ENCODE data around the gene FAM210A. TPM values are rescaled to one million over a fixed set of nuclear protein-coding genes. Genes with fewer than 3 reads are reported as not detected.

The FAM210A gene
- total and polyA plus RNA-seq, 2 of the 4 experiments (the other 2 are of a cell fraction): 9.8 to 25.3 TPM

GRCh38 chr18:13716916-13717315 lies 9.4 kb downstream of the FAM210A start:
- H2BK120ac ChIP-seq (ENCODE audit: low read depth, low read length): no peak overlapping the region
- ChIA-PET CTCF (no interaction called here), POLR2A (ENCODE audit: unreplicated experiment) (no interaction called here)
- no peak overlapping the region for H3K9ac ChIP-seq (ENCODE audit: low read depth, low read length)
- no peak overlapping the region for H2AFZ ChIP-seq (replicated peaks; ENCODE audit: low read length, poor library complexity)
- DNase-seq (peak; percentile 11), ATAC-seq (ENCODE audit: low read depth) (no peak)
- no peak overlapping the region for H4K91ac ChIP-seq (ENCODE audit: insufficient read depth, low read depth, low read length)
- intact Hi-C loops (cut with micrococcal nuclease) (no loop called here), in situ Hi-C loops (cut with MboI; ENCODE audit: low sequenced_read_pairs) (no loop called here), dilution Hi-C loops (cut with HindIII; ENCODE audit: low sequenced_read_pairs, unreplicated experiment) (no loop called here)
- H3K56ac ChIP-seq (ENCODE audit: extremely low read depth, insufficient read depth, low read length): no peak overlapping the region
- H3K9me1 ChIP-seq (ENCODE audit: insufficient read depth, low read length): no peaks in the 10 kb centered on the region; the same call in 1 of the 2 replicates
- H2AK9ac ChIP-seq (replicated peaks; ENCODE audit: low read depth, low read length, poor library complexity): no peak overlapping the region
- TF ChIP-seq MXI1 (IDR thresholded peaks at IDR 0.05; ENCODE audit: borderline replicate concordance, low read depth, low read length): no peak
- TF ChIP-seq RCOR1 (IDR thresholded peaks at IDR 0.05; ENCODE audit: insufficient replicate concordance, low read length): no peak
- no peak for TF ChIP-seq POLR2A (IDR thresholded peaks at IDR 0.05; ENCODE audit: low read depth, low read length)
- no peak for TF ChIP-seq MAZ (IDR thresholded peaks at IDR 0.05; ENCODE audit: borderline replicate concordance, low read depth, low read length)
- TF ChIP-seq SMC3 (IDR thresholded peaks at IDR 0.05; ENCODE audit: low read depth, low read length): no peak
- TF ChIP-seq MAFK (IDR thresholded peaks at IDR 0.05; ENCODE audit: low read depth, low read length): no peak
- no peak for TF ChIP-seq BHLHE40 (IDR thresholded peaks at IDR 0.05; ENCODE audit: low read depth, low read length)
- no peak for TF ChIP-seq RAD21 (IDR thresholded peaks at IDR 0.05; ENCODE audit: low read length)
- no peak for TF ChIP-seq CEBPB (IDR thresholded peaks at IDR 0.05; ENCODE audit: low read depth, low read length)
- no peak for TF ChIP-seq USF2 (IDR thresholded peaks at IDR 0.05; ENCODE audit: low read depth, low read length)
- no peak for TF ChIP-seq ELK1 (IDR thresholded peaks at IDR 0.05; ENCODE audit: borderline replicate concordance, low read depth, low read length)
- no peak for TF ChIP-seq CTCF (conservative IDR thresholded peaks at IDR 0.05; ENCODE audit: low read depth, low read length)
- H3K9me3 ChIP-seq (ENCODE audit: control insufficient read depth, insufficient read depth, low read length): no peaks in the 10 kb centered on the region
- H3K4me1 ChIP-seq (ENCODE audit: control insufficient read depth, insufficient read depth, low read length): no peaks in the 10 kb centered on the region; the same call in 1 of the 2 replicates
- no peak overlapping the region for H2AK5ac ChIP-seq (ENCODE audit: low read depth, low read length)
- no peak overlapping the region for H4K8ac ChIP-seq (ENCODE audit: low read depth in 2 of 2, low read length in 2 of 2)
- WGBS, 2 experiments (ENCODE audit: extremely low coverage in 2 of 2, insufficient read length in 1 of 2): no CpG with 5 or more reads among the region's 4 CpGs
- no TSS peak for BruUV-seq (replicated peaks)
- peaks cover 27 to 64% of the 10 kb centered on the region in 2 experiments for H3K79me1 ChIP-seq (ENCODE audit: low read depth in 1 of 2, low read length in 2 of 2)
- no peak overlapping the region for H3K14ac ChIP-seq (replicated peaks; ENCODE audit: low read depth, low read length)
- H3K4me3 ChIP-seq (ENCODE audit: insufficient read depth, low read depth, low read length): no peak overlapping the region
- no peak overlapping the region for H3K4ac ChIP-seq (ENCODE audit: low read depth, low read length)
- H3K36me3 ChIP-seq (ENCODE audit: control insufficient read depth, insufficient read depth, low read length): peaks cover 1% of the 10 kb centered on the region; the same call in 1 of the 2 replicates
- no peak overlapping the region for H3K18ac ChIP-seq (ENCODE audit: low read depth, low read length)
- H2BK20ac ChIP-seq (ENCODE audit: low read depth, low read length): no peak overlapping the region
- no peak overlapping the region for H2BK15ac ChIP-seq (ENCODE audit: low read depth, low read length)
- no peaks in the 10 kb centered on the region for H3K27me3 ChIP-seq (ENCODE audit: control insufficient read depth, insufficient read depth, low read length)
- H3K27ac ChIP-seq (ENCODE audit: insufficient read depth, low read length): no peak overlapping the region
- peaks cover 20% of the 10 kb centered on the region for H4K20me1 ChIP-seq (ENCODE audit: insufficient read depth, low read length)
- H3K4me2 ChIP-seq (ENCODE audit: low read depth, low read length): no peak overlapping the region
- no peak overlapping the region for H3K23ac ChIP-seq (ENCODE audit: low read depth, low read length)
- no peak overlapping the region for H2BK5ac ChIP-seq (ENCODE audit: low read depth, low read length, poor library complexity, severe bottlenecking)
- no peak overlapping the region; the same call in 1 of the 2 replicates for H4K5ac ChIP-seq (ENCODE audit: low read depth, low read length)

Data from IMR-90 (cell line).